Measurements from ENCODE around the gene TCF23. TPM values are rescaled to one million over a fixed set of nuclear protein-coding genes. Genes with fewer than 3 reads are reported as not detected.
A peak's percentile ranks its signal among the peaks of the same experiment; 100 is the strongest.

The TCF23 gene
- total and polyA plus RNA-seq, 2 of the 8 experiments (the other 6 are each of a cell fraction or from before 2014, with no cell fraction given) = 0.02 TPM; not detected in 1

- Histone ChIP-seq H2BK5ac (ENCODE audit: low read depth, low read length) (no peak overlapping the region), H4K8ac (ENCODE audit: extremely low read depth, insufficient read depth, low read length) (no peak overlapping the region), H3K14ac (ENCODE audit: insufficient read length) (no peak overlapping the region), H4K20me1 (replicated peaks in 1 of 2; ENCODE audit: control insufficient read depth in 1 of 2, insufficient read depth in 2 of 2, low read length in 2 of 2) (no peaks in the 10 kb centered on the region), H3K9ac (replicated peaks in 1 of 4; ENCODE audit: extremely low read depth in 1 of 4, low read depth in 3 of 4, low read length in 3 of 4) (no peak overlapping the region), H2BK120ac (replicated peaks; ENCODE audit: low read depth, low read length) (no peak overlapping the region), H3K23ac (ENCODE audit: insufficient read length) (no peak overlapping the region), H4K91ac (replicated peaks; ENCODE audit: insufficient read length, low read length) (no peak overlapping the region), H3K79me1 (ENCODE audit: low read depth, low read length) (no peaks in the 10 kb centered on the region; the same call in 1 of the 2 replicates), H2BK15ac (ENCODE audit: low read length) (peak overlapping the region; percentile 88; the same call in 1 of the 2 replicates), H2BK20ac (ENCODE audit: low read length) (no peak overlapping the region), H3K27ac (ENCODE audit: low read depth, low read length) (no peak overlapping the region), H3K27me3 (replicated peaks in 1 of 4; ENCODE audit: control insufficient read depth in 3 of 4, extremely low read depth in 1 of 4, insufficient read depth in 3 of 4, low read length in 3 of 4) (no peaks in the 10 kb centered on the region), H3K23me2 (ENCODE audit: low read depth, low read length) (no peaks in the 10 kb centered on the region), H3K9me3 (ENCODE audit: insufficient read depth in 2 of 2, low read depth in 1 of 2, low read length in 1 of 2) (no peaks in the 10 kb centered on the region), H3K4me3 (ENCODE audit: extremely low read depth in 1 of 4, insufficient read depth in 2 of 4, low read depth in 3 of 4, low read length in 4 of 4) (no peak overlapping the region), H3K4ac (replicated peaks; ENCODE audit: insufficient read length, low read depth, low read length) (no peak overlapping the region), H2AK5ac (ENCODE audit: low read depth, low read length) (0 out of 2 replicates have a peak overlapping the region, but pooled peaks have one; percentile 10), H4K5ac (ENCODE audit: insufficient read length, low read depth, low read length) (no peak overlapping the region), H3K4me2 (ENCODE audit: insufficient read depth in 1 of 2, low read depth in 2 of 2, low read length in 2 of 2) (no peak overlapping the region), H2BK12ac (ENCODE audit: low read depth, low read length) (no peak overlapping the region), H3K18ac (ENCODE audit: extremely low read depth, low read length) (no peak overlapping the region), H3K36me3 (ENCODE audit: control insufficient read depth in 2 of 4, insufficient read depth in 4 of 4, low read length in 3 of 4) (no peaks in the 10 kb centered on the region), H3K79me2 (ENCODE audit: control insufficient read depth in 1 of 2, insufficient read depth in 2 of 2, low read length in 2 of 2) (no peaks in the 10 kb centered on the region), H3K4me1 (replicated peaks in 1 of 4; ENCODE audit: control insufficient read depth in 3 of 4, insufficient read depth in 4 of 4, low read length in 3 of 4) (peaks cover 0 to 2% (median under 1%) of the 10 kb centered on the region in 4 experiments; a peak in 2 of 7 replicates), H2AFZ (ENCODE audit: low read length) (no peak overlapping the region), H3K56ac (replicated peaks; ENCODE audit: insufficient read length, low read depth, low read length) (no peak overlapping the region)
- no peak for DNase-seq (ENCODE audit: low read depth in 1 of 2, low spot score in 2 of 2)
- ChIA-PET CTCF (ENCODE audit: partially characterized antibody) (interaction anchor here (0.7 to 12.7 kb wide), 38 partner anchors 11 to 205 kb away, joined by 3 to 120 read pairs (median 6); partner anchors contain the start of genes ABHD1, KHK, PREB and PRR30), POLR2A (ENCODE audit: partially characterized antibody) (interaction anchor here (0.8 to 3.4 kb wide), 7 partner anchors 15 to 150 kb away, joined by 3 to 10 read pairs (median 3); partner anchors contain the start of genes ATRAID, OST4, PREB and SLC5A6)
- no peak for FAIRE-seq
- peak in 1 of 3 experiments; percentile 17; a peak in 1 of 4 replicates for TF ChIP-seq CTCF (IDR thresholded peaks at IDR 0.05; ENCODE audit: control extremely low read depth in 1 of 3, insufficient read depth in 1 of 3, low read depth in 1 of 3, low read length in 3 of 3)
- TF ChIP-seq RAD21 (IDR thresholded peaks at IDR 0.05 in 1 of 2, conservative IDR thresholded peaks at IDR 0.05 in 1 of 2; ENCODE audit: low read depth in 2 of 2, low read length in 2 of 2) = peak in 1 of 2 experiments; percentile 37; a peak in 2 of 4 replicates
- no peak for TF ChIP-seq ATF2 (IDR thresholded peaks at IDR 0.05; ENCODE audit: low read length)
- 83% methylated on average over 19 of the region's 19 CpGs; no CpG with 5 or more reads in 1 of the 2 experiments for WGBS, 2 experiments (ENCODE audit: extremely low coverage in 1 of 2, insufficient coverage in 1 of 2, insufficient read length in 1 of 2, insufficient replicate concordance in 2 of 2, low coverage in 1 of 2, low lambda C conversion rate in 2 of 2, missing lambda C conversion rate in 1 of 2)
Measured at GRCh38 chr2:27099334-27099955, 49.4 kb upstream of the TCF23 start.
